Motor neuron (in vitro differentiated cells): Measurements from ENCODE around the gene NEMF. TPM values are rescaled to one million over a fixed set of nuclear protein-coding genes. Genes with fewer than 3 reads are reported as not detected.
"Not testable (repeated sequence)": the region's sequence is repeated elsewhere in the genome, so short reads cannot be mapped to it uniquely, and the experiment has no call there.

Experiments
- ATAC-seq, 8 experiments: fragments of 200-7000 bp; cut with Tn5 transposase; replicated peaks in 6 of 8; 2 replicates each; pipeline ENCODE4 v1.8.0; 2021; ENCODE audit warnings: mild to moderate bottlenecking in 8 of 8, moderate library complexity in 8 of 8
- H3K27ac ChIP-seq, 2 donors: fragments of 250-450 bp; sonication (Bioruptor Pico); 2 replicates each; pipeline ENCODE4 v1.9.0; 2021; ENCODE audit warnings: antibody characterized with exemption in 2 of 2, mild to moderate bottlenecking in 2 of 2, moderate library complexity in 1 of 2
- H3K4me1 ChIP-seq, 2 donors: fragments of 250-450 bp; sonication (Bioruptor Pico); replicated peaks in 1 of 2; 2 replicates each; pipeline ENCODE4 v1.6.1; 2021; ENCODE audit warnings: antibody characterized with exemption in 2 of 2, mild to moderate bottlenecking in 2 of 2, moderate library complexity in 1 of 2
- H3K4me3 ChIP-seq, 5 donors: fragments of 250-450 bp; sonication (Bioruptor Pico); 2 replicates each; pipeline ENCODE4 v1.9.0; 2021; ENCODE audit warnings: antibody characterized with exemption in 5 of 5, mild to moderate bottlenecking in 5 of 5, moderate library complexity in 4 of 5
- WGBS, 10 experiments: fragments of 450-650 bp; shearing (Covaris generic); methylation state at CpG; one replicate each; pipeline ENCODE4 v1.0.0; 2022; 5-methylcytosine and 5-hydroxymethylcytosine counted together
- in situ Hi-C, 9 experiments: fragments of 400-800 bp; cut with MboI; loops; one replicate each; pipeline ENCODE4 v1.15.0; 2021; ENCODE audit warnings: low sequenced_read_pairs in 9 of 9, low pct_unique_long_range_greater_than_20kb in 2 of 9; ENCODE audit not compliant: unreplicated experiment in 9 of 9
- total RNA-seq, 8 experiments: library from RNA; unstranded; fragments of 300-600 nt; gene quantifications; 2 replicates each; pipeline versions ENCODE4 v1.2.3 to v1.2.4, GENCODE V29; 2022

The NEMF gene
- total RNA-seq, 8 experiments from 2014 or later: 49.3 to 120 (median 69.2) TPM

- 42 to 100% (median 80%) methylated on average over 1 to 6 of the region's 7 CpGs; no CpG with 5 or more reads in 3 of the 10 experiments for WGBS, 10 experiments
- H3K4me1 ChIP-seq, ATAC-seq, H3K4me3 ChIP-seq, H3K27ac ChIP-seq, in situ Hi-C loops: not testable (repeated sequence)
Measured at GRCh38 chr14:49781040-49781439, 71.5 kb downstream of the NEMF start.

DNA sequence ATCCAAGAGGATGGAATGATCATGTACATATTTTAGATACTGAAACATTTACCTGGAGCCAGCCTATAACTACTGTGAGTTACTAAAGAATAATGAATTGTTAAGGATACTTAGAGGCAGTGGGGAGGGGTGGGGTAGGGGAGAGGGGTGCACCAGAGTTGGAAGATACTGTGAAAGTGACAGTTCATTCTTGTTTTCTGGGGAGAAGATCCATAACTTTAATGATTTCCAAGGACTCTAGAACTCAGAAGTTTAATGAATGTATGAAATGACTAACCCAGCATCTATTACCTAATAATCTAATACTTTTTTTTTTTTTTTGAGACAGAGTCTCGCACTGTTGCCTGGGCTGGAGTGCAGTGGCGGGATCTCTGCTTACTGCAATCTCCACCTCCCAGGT is 74.2 kb downstream of the NEMF start:
- in situ Hi-C loops: no loop called here
- H3K27ac ChIP-seq: no peak overlapping the region
- H3K4me1 ChIP-seq: no peaks in the 10 kb centered on the region
- ATAC-seq: no peak
- H3K4me3 ChIP-seq: no peak overlapping the region
- WGBS, 10 experiments: 100% methylated on average over 1 of the region's 2 CpGs; no CpG with 5 or more reads in 7 of the 10 experiments

GRCh38 chr14:49774106-49774505 is 78.5 kb downstream of the NEMF start:
- Histone ChIP-seq H3K27ac (no peak overlapping the region), H3K4me3 (no peak overlapping the region), H3K4me1 (peaks cover 4 to 19% of the 10 kb centered on the region in 2 donors)
- in situ Hi-C loops: loop anchor here in 1 of 9 experiments (25.0 kb wide), 1 partner anchor 137 kb away; the partner anchor contains the start of gene DNAAF2
- ATAC-seq: no peak
- WGBS, 10 experiments: 71 to 100% (median 95%) methylated on average over 1 of the region's 1 CpG; no CpG with 5 or more reads in 4 of the 10 experiments

DNA sequence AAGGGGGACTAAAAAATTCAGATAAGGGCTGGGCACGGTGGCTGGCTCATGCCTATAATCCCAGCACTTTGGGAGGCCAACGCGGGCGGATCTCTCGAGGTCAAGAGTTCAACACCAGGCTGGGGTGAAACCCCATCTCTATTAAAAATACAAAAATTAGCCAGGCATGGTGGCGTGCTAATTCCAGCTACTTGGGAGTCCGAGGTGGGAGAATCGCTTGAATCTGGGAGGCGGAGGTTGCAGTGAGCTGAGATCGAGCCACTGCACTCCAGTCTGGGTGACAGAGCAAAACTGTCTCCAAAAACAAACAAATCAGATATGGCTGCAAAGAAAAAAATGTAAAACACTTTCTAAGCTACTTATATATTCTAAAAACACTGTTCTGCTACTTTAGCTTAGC is 80.9 kb downstream of the NEMF start:
- not testable (repeated sequence) for ATAC-seq, H3K4me3 ChIP-seq, H3K27ac ChIP-seq
- 84 to 100% (median 90%) methylated on average over 1 to 10 of the region's 10 CpGs; no CpG with 5 or more reads in 2 of the 10 experiments for WGBS, 10 experiments
- in situ Hi-C loops: loop anchor here in 1 of 9 experiments (25.0 kb wide), 1 partner anchor 134 kb away; the partner anchor contains the start of gene DNAAF2
- H3K4me1 ChIP-seq: peaks cover 6 to 22% of the 10 kb centered on the region in 2 donors

- ATAC-seq: peak in 1 of 8 experiments; percentile 9
Measured at GRCh38 chr14:49770212-49770817, 82.3 kb downstream of the NEMF start.

GRCh38 chr14:49769581-49770211 is 82.9 kb downstream of the NEMF start:
- H3K4me1 ChIP-seq: peaks cover 7 to 24% of the 10 kb centered on the region in 2 donors
- H3K4me3 ChIP-seq: peak overlapping the region; percentile 63 to 95 (median 84)
- 15 to 100% (median 71%) methylated on average over 1 to 12 of the region's 15 CpGs; no CpG with 5 or more reads in 1 of the 10 experiments for WGBS, 10 experiments
- in situ Hi-C loops: loop anchor here in 3 of 9 experiments (10.0 to 25.0 kb wide), 2 partner anchors 132 to 135 kb away; partner anchors contain the start of gene DNAAF2 (in 3 of the 3)
- ATAC-seq: no peak
- no peak overlapping the region for H3K27ac ChIP-seq

More at GRCh38 chr14:49770212-49770817, 82.3 kb downstream of the NEMF start:
- 17 to 86% (median 77%) methylated on average over 1 to 4 of the region's 4 CpGs; no CpG with 5 or more reads in 2 of the 10 experiments for WGBS, 10 experiments
- in situ Hi-C loops: loop anchor here in 1 of 9 experiments (25.0 kb wide), 1 partner anchor 133 kb away; the partner anchor contains the start of gene DNAAF2
- Histone ChIP-seq H3K4me1 (peaks cover 7 to 24% of the 10 kb centered on the region in 2 donors), H3K4me3 (peak overlapping the region; percentile 4 to 85 (median 82)), H3K27ac (no peak overlapping the region)

DNA sequence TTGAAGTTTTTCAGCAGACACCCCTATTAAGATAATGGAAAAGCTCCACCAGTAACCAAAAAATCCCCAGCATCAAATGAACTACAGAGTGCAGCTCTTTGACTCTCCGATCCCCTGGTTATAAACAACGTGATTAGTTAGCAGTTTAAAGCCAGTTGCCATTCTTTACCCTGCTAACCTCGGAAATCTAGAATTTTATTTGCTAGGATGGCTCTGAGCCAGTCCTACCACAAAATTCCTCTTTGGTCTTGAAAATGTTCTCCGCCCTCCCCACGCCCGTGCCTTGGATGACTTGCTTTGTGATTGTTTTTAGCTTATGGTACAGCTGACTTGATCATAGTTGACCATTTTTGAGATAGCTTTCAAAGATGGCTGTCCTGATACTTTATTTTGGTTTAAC is 83.4 kb downstream of the NEMF start:
- in situ Hi-C loops: loop anchor here in 3 of 9 experiments (10.0 to 25.0 kb wide), 2 partner anchors 132 to 134 kb away; partner anchors contain the start of gene DNAAF2 (in 3 of the 3)
- Histone ChIP-seq H3K27ac (peak overlapping the region; percentile 92 to 99), H3K4me1 (peaks cover 7 to 24% of the 10 kb centered on the region in 2 donors), H3K4me3 (peak overlapping the region; percentile 63 to 95 (median 84))
- ATAC-seq: peak in 1 of 8 experiments; percentile 1
- 0 to 41% (median 16%) methylated on average over 2 to 6 of the region's 6 CpGs; no CpG with 5 or more reads in 2 of the 10 experiments for WGBS, 10 experiments

DNA sequence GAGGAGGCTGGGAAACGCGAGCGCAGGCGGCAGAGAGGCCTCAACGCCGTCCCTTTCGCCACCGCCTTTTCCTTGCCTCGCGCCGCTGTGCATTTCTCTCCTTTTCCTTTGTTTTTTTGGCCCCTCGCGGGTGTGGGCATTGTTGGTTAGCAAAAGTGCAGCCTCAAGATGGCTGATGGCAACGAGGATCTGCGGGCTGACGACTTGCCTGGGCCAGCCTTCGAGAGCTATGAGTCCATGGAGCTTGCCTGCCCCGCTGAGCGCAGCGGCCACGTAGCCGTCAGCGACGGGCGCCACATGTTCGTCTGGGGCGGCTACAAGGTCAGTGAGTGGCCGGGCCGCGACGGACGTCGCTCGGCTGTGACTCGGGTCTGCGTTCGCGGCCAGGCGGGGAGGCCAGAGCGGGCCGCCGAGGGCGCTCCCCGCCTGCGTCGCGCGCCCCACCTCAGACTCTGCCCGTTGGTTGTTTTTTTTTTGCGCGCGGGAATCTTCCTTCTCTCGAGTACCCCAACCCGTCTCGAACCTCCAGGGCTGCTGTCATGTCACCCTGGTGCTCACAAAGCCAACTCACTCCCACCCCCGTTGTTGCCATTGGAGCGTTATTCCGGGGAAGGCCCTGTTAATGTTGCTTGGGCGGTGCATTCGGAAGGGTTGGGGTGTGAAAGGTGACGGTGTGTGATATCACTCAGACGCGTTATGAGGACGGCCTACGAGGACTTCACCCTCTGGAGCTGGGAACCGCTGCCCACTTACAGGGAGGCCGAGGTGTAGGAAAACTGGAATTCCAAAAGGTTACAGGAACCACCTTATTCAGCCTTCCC is 84.1 kb downstream of the NEMF start:
- WGBS, 10 experiments: 0 to 1% (median 0%) methylated on average over 1 to 23 of the region's 67 CpGs; no CpG with 5 or more reads in 5 of the 10 experiments
- peaks cover 7 to 24% of the 10 kb centered on the region in 2 donors for H3K4me1 ChIP-seq
- peak overlapping the region; percentile 92 to 99 for H3K27ac ChIP-seq
- peak overlapping the region; percentile 63 to 95 (median 84) for H3K4me3 ChIP-seq
- in situ Hi-C loops: loop anchor here in 3 of 9 experiments (10.0 to 25.0 kb wide), 2 partner anchors 131 to 134 kb away; partner anchors contain the start of gene DNAAF2 (in 3 of the 3)
- peak; percentile 44 to 60 (median 55) for ATAC-seq

DNA sequence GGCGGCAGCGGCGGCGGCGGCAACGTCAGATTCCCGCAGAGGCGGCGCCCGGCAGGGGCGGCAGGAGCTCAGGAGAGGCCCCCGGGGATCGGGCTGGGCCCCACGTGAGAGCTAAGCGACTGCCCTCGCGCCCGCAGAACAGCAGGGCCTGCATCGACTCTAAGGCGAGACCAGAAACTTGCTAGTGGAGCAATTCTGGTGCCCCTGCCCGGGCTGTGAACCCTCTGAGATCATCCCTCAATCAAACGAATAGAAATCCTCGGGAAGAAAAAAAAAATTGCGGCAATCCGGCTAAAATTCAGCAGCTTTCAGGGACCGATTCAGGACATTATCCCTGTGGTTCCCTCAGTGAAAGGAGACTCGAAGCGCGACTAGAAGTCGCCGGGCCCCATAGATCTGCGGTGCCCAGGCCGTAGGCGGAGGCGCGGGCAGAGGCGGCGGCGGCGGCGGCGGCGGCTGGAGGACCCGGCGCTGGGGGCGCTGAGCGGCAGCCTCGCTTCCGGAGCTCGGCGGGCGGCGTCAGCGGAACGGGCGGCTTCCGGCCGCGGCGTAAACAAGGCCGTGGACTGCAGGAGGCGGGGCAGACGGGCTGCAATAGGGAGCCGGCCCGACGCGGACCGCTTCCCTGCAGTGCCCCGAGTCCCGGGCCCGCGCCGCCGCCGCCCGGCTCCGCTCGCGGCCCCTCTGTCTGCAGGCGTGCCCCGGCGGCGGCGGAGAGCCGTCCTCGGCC is 84.9 kb downstream of the NEMF start, which contains the start of gene KLHDC2:
TSS of gene KLHDC2 (plus strand) at position 583 of the 730 bp plus-strand sequence. CDS start 316 bp downstream, outside the sequence.
- in situ Hi-C loops: loop anchor here in 3 of 9 experiments (10.0 to 25.0 kb wide), 2 partner anchors 130 to 133 kb away; partner anchors contain the start of gene DNAAF2 (in 3 of the 3)
- H3K27ac ChIP-seq: peak within 1 kb of the TSS; percentile 92 to 99
- peak; percentile 66 to 91 (median 86) for ATAC-seq
- H3K4me1 ChIP-seq: peaks cover 7 to 24% of the 10 kb centered on the region in 2 donors
- WGBS, 10 experiments: 0 to 1% (median 0%) methylated on average over 5 to 20 of the region's 86 CpGs; no CpG with 5 or more reads in 6 of the 10 experiments
- peak within 1 kb of the TSS; percentile 63 to 95 (median 84) for H3K4me3 ChIP-seq

DNA sequence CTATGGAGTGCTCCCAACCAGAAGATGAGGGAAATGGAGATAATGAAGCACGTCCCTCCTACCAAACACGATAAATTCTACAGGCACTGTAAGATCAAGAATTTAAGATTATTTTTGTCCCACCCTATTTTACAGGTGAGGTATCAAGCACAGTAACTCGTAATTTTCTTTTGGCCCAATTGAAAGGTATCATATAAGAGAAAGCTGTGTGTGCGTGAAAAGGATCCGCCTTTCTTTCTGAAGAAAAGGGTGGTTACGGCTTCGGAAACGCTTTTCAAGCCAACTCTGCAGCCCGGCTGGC is 85.4 kb downstream of the NEMF start:
- ATAC-seq: no peak
- Histone ChIP-seq H3K27ac (peak overlapping the region; percentile 92 to 99), H3K4me1 (peaks cover 7 to 24% of the 10 kb centered on the region in 2 donors), H3K4me3 (peak overlapping the region; percentile 63 to 95 (median 84))
- 0 to 19% (median 0%) methylated on average over 1 to 7 of the region's 9 CpGs; no CpG with 5 or more reads in 1 of the 10 experiments for WGBS, 10 experiments
- in situ Hi-C loops: loop anchor here in 3 of 9 experiments (10.0 to 25.0 kb wide), 2 partner anchors 130 to 132 kb away; partner anchors contain the start of gene DNAAF2 (in 3 of the 3)

GRCh38 chr14:49766839-49767238 is 85.7 kb downstream of the NEMF start:
- in situ Hi-C loops: loop anchor here in 3 of 9 experiments (10.0 to 25.0 kb wide), 2 partner anchors 130 to 132 kb away; partner anchors contain the start of gene DNAAF2 (in 3 of the 3)

More at GRCh38 chr14:49766839-49767238, 85.7 kb downstream of the NEMF start:
- H3K27ac ChIP-seq: peak overlapping the region; percentile 92 to 99
- H3K4me1 ChIP-seq: peaks cover 7 to 24% of the 10 kb centered on the region in 2 donors
- 43 to 100% (median 84%) methylated on average over 2 to 10 of the region's 10 CpGs for WGBS, 10 experiments
- no peak for ATAC-seq
- peak overlapping the region; percentile 63 to 95 (median 84) for H3K4me3 ChIP-seq
